ENCODE results near the gene PIK3R2.

- TF ChIP-seq ZNF274 (IDR thresholded peaks at IDR 0.05; ENCODE audit: low read depth, low read length) = no peak
- TF ChIP-seq YY1 (IDR thresholded peaks at IDR 0.05; ENCODE audit: insufficient read depth, insufficient read length) = no peak
- no peak for TF ChIP-seq SUZ12 (IDR thresholded peaks at IDR 0.05; ENCODE audit: extremely low read depth, insufficient read depth, insufficient read length)
Observed at GRCh38 chr19:18173054-18173571, 20.1 kb downstream of the PIK3R2 start.
